Activated T-cell treated with anti-CD3 and anti-CD28 coated beads for 4 hours (primary cell): Measurements from ENCODE around the gene NCOA3.

Experiments
- DNase-seq: peaks from one replicate; pipeline ENCODE4 v3.0.0-alpha.2; 2020

NCOA3 gene

DNA sequence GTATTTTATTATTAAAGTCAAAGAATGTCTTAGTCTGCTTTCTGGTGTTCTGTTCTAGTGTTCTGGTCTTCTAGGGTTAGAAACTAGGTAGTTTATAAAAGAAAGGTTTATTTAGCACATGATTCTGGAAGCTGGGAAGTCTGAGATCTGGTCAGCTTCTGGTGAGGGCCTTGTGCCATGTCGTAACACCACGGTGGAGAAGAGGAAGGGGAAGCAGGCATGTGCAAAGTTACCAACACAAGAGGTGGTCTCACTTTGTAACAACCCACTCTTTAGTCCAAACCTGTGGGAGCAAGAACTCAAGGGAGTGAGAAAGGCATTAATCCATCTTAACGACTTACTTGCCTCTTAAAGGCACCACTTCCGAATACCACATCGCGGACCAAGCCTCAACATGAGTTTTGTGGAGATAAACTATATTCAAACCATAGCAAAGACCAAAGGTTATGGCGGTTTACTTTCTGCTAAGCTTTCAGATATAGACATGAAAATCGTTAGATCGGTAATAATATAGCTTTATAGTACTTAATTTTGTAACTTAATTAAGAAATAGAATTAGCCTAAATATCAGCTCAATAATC is 99.4 kb downstream of the NCOA3 start:
- no peak for DNase-seq

DNA sequence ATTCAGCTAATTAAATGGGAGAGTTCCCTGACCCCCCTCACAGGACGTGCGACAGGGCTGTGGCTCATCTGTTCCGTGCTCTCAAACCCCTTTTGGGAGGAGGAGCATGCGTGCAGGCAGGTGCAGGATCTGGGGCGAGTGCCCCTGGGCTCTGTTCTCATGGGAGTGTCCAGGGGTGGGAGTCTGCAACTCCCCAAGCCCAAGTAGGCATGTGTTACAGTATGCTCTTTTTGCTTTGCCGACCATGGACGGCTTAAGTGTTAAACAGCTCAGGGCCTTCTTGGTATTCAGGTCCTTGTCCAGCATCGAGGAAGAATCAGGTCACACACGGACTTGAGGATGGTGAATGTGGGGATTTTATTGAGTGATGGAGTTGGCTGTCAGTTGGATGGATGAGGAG is 101.6 kb downstream of the NCOA3 start:
- no peak for DNase-seq

DNA sequence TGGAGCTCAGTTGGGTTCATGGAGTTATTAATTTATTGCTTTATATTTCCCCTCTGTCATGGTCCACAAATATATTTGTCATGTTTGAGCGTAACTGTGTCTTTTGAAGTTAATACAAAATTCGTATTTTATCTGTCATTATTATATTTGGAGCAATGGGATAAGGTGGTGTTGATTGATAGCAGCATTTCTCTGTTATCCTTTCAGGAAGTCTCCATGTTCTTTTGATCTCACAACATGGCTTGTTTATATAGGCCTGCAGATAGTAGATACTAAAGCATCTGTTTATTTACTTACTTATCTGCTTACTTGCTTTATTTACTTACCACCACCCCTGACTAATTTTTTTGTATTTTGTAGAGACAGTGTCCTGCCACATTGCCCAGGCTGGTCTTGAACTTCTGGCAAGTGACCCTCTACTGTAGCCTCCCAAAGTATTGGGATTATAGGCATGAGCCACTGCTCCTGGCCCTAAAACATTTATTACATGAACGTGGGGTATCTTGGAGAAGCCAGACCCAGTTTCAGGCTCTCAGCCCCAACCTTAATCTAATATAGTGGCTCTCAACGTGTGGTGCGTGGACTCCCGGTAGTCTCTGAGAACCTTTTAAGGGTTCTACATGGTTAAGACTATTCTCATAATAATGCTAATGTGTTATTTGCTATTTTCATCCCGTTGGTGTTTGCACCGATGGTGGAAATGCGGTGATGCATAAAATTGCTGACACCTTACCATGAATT is 104.2 kb downstream of the NCOA3 start:
- DNase-seq = no peak

DNA sequence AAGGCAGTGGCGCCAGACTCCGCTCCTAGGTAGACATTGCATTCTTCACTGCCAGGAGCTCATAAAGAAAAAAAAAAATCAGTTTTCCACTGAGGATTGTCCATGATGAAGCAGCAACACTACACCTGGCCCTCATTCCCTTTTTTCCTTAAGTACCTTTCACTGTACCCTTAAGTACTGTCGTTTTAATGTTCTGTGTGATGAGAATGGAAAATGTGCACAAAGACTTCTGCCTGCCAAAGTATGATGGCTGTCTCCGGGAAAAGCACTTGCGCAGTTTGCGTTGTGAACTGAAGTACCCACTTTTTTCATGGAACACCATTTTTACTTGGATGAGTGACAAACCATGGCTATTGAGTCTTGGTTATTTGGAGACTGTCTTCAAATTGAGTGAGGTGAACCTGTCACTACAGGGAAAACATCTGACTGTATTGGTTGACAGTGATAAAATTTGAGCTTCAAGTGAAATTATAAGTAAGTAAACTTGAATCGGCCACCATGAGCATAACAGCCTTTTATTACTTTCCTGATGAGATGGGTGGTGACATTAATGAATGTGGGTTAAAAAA is 104.8 kb downstream of the NCOA3 start:
- DNase-seq = no peak

DNA sequence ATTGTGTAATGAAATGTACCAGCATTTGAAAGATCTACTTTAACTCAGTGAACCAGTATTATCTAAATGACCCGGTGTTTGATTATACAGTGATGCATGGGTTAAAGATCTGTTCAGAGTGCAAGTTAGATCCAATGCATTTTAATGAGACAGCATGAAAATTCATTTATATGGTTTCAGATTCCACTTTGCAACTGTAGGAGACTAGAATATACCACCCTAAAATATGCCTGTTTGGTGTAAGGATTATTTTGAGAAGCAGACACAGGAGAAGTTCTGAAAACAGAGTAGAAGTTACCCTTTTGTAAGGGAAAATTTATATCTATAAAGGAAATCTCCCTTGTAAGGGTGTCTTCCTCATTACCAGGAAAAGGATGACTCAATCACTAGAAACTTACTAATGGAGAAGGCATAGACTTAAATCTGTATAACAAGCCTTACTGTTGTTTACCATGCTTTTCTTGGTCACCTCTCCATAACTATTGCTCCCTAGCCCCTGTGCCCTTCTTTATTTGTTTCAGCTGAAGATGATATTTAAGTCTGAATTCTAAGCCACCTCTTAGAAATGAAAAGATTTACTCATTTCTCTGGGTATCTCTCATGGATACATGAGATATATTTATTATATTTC is 105.4 kb downstream of the NCOA3 start:
- no peak for DNase-seq

DNA sequence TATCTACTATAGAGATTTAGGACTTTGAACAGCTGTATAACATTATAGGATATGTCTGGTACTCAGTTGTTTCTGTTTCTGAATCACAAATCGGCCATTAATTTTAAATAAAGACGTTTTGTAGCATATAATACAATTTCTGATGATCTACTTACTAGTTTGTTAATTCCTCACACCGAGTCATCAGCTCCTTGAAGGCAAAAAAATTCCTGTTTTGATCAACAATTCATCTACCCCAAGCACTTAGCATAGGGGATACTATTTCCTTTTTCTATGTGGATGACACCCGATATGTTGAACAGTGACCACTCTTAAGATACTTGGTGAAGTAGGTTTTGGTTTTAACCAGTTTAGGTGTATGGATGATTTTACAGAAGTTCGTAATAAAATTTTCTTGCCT is 107.3 kb downstream of the NCOA3 start:
- no peak for DNase-seq

DNA sequence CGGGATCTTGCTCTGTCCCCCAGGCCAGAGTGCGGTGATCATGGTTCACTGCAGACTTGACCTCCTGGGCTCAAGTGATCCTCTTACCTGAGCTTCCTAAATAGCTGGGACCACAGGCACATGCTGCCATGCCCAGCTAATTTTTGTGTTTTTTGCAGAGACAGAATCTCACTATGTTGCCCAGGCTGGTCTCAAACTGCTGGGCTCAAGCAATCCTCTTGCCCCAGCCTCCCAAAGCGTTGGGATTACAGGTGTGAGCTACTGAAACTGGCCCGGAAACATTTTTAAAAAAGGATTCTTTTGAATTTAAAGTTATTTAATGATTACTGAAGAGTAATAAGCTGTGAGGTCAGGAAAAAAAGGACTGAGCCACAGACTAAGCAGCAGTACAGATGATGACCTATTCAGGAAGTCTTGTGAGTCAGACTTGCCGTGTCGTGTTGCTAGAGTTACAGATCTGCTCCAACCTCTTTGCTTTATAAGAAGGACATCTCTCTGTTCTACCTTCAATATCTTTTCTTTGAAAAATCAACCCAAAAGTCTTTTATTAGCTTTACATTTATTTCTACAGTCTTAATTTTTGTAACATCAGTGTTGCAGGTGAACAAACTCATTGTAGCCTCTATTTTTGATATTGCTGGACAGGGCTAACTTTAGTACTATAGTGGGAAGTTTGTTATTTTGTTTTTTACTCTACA is 108.7 kb downstream of the NCOA3 start:
- DNase-seq = peak; percentile 83

DNA sequence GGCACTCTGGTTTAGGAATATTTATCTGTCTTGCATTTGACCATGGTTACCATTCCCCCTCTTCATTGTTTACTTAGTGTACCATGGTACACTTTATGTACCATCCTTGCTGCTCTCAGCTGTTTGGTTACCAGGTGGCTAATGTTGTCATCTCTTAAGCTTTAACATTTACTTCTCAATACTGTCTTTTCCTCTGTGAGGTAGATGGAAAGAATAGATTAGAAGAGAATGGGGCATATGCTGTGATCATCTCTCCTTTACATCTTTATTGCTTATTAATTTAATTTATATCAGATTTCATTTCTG is 109.2 kb downstream of the NCOA3 start:
- DNase-seq = no peak

DNA sequence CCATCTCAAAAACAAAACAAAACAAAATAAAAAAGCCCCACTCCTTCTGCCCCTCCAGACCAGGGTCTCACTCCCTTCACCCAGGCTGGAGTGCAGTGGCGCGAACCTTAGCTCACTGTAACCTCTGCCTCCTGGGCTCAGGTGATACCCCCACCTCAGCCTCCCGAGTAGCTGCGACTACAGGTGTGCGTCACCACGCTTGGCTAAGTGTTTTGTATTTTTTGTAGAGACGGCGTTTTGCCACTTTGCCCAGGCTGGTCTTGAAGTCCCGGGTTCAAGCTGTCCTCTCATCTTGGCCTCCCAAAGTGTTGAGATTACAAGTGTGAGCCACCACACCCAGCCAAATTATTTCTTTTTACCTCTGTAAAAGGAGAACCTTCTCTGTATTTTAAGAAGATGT is 110.1 kb downstream of the NCOA3 start:
- DNase-seq = no peak

DNA sequence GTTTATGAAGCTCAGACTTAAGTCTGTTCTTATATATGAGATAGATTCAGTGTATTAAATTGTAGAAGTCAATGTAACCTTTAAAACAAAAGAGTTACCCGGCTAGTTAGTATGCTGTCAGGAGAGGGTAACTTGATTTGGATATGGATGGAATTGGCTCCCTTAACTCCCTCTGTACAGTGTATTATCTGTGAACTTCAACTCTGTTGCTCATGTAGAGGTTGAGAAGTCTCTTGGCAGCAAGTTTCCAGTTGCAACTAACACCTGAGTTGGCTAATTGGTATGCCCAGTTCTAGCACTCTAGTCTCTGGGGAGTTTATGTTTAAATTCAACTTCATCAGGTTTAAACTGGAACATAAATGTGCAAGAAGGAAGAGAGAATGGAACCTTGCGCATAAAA is 111.0 kb downstream of the NCOA3 start:
- no peak for DNase-seq

DNA sequence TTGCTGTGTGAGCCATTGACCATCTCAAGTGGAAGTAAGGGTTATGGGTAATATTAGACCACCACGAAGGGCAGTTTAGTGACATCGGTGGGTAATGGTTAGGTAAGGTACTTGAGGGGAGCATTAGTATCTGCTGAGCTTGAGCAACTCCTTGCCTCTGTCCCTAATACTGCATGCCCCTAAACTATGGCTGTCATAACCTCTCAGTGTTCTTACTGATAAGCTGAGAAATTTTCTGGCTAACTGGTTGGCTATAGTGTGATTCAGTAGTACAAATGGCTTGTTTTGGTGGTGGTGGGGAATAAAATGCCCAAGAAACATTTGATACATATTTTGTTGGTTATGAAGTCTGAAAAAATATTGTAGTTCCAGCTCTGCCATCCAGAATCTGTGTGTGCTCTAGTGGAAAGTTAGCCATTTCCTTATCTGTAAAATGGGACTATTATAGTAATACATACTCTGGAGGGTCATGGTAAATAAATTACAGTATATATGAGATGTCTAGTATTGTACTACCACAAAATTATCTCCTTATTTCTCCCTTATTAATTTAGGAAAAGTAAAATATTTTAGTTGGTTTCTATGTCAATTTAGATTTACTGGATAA is 113.1 kb downstream of the NCOA3 start:
- no peak for DNase-seq

DNA sequence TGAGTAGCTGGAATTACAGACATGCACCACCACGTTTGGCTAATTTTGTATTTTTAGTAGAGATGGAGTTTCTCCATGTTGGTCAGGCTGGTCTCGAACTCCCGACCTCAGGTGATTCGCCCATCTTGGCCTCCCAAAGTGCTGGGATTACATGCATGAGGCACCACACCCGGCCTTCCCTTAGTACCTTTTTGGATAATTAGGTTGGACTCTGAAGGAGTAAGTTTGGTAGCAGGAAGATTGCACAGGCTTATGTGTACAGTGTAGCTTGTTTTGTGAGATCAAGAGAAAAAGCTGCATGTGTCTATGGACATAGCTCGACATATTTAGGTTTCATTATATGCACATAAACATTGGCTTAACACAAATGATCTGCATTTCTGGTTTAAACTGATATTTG is 116.8 kb downstream of the NCOA3 start:
- no peak for DNase-seq

DNA sequence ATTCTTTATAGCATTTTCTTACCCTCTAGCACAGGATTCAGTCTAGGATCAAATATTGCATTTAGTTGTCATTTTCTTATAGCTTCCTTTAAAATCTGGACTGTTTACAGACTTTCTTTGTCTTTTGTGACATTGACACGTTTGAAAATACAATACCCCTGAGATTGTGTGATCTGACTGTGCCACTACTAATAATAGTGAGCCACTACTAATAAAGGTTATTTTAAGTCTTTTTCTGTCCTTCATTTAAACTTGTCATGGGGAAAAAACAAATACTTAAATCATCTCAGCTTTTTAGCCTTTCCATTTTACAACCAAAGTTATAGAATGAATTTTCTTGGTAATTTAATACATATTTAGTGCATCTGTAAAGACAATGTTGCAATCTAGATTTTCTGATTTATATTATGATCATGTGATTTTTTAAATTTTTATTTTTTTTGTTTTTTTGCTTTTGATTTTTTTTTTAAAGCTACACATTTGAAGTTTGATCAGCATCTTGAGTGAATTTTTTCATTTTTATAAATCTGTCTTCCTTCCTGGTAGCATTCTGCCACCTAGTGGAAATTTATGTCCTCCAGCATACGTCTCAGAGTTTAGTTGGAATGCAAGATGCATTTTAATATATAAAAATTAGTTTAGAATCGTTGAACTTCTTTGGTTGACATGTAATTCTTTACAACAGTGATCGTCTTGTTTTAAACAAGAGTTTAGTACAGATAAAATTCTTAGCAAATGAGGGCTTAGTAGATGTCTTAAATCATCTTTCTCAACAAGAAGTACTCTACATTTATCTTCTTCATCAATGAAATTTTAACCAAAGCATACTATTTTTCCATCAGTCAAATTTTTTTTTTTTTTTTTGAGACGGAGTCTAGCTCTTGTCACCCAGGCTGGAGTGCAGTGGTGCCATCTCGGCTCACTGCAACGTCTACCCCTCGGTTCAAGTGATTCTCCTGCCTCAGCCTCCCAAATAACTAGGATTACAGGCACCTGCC is 119.4 kb downstream of the NCOA3 start:
- DNase-seq = no peak

DNA sequence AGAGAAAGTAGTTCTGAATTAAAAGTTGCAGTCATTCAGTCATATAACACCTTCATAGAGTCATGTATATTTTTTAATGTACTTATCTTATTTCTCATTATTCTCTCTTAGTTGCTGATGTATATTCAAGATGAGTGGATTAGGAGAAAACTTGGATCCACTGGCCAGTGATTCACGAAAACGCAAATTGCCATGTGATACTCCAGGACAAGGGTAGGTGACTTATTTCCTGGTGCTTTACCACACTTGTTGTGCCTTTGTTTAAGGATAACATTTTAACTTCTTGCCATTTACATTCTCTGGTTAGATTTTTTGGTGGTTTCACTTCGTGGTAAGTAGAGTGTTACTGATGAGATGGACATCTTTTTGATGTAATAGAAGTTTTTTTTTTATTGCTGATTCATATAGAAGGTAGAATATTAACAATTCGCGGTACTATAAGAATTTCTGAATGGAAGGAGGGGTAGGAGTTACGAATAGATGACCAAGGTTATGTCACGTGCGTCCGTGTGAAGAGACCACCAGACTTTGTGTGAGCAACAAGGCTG is 120.5 kb downstream of the NCOA3 start:
- no peak for DNase-seq

DNA sequence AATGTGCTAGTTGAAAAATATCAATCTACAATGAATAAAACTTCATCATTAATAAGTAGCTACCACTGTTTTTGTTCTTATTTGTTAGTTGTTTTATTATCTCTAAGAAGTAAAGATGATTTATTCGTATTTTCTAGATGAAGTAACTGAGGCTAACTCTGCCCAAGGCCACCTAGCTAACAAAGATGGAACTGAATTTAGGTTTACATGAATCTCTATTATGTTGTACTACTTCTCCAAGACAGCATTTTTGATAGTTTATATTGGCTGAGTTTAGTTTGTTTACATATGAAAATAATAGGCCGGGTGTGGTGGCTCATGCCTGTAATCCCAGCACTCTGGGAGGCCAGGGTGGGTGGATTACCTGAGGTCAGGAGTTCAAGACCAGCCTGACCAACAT is 121.5 kb downstream of the NCOA3 start:
- no peak for DNase-seq

DNA sequence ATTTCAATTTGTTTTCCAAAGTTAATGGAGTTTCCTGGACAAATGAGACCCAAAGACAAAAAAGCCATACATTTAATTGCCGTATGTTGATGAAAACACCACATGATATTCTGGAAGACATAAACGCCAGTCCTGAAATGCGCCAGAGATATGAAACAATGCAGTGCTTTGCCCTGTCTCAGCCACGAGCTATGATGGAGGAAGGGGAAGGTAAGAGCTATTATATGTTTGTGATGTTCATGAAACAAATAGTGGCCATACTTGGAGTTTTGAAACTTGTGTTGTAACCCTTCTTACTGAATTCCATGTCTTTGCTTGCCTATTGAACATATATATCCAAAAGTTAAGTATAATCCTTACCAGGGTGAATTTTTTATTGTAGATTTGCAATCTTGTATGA is 125.9 kb downstream of the NCOA3 start:
- DNase-seq = no peak

DNA sequence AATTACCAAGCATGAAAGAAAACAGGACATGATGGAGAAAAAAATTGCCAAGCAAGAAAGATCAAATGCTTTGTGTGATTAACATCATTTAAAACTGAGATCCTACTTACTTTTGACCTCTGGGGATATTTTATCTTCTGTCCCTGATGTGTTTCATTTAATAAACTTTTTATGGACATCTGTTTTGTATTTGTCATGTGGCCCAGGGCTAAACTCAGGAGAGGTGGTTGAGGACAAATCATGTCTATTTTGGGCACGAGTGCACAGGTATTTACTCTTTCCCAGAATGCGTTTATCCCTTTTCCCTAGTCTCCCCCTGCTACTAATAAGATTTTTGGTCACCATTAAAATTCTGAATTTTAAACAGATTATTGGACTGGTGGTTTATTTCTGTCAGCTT is 128.2 kb downstream of the NCOA3 start:
- DNase-seq = no peak

DNA sequence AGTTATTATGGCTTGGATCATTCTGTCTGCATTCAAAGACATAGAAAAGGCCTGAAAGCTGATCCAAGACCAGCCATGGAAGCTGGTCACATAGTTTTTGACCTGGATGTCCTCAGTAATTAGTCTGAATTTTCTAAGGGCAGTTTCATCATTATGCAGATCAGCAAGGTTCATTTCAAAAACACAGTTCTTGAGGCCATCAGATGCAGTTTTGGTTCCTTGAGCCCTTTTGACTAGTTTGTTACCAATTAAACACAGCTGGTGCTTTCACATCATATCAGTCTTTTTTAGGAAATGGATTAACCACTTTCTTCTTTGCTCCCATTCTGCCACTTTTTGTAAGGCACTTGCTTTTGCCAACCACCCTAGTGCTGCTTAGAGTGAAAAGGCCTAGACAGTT is 129.4 kb downstream of the NCOA3 start:
- DNase-seq = no peak

DNA sequence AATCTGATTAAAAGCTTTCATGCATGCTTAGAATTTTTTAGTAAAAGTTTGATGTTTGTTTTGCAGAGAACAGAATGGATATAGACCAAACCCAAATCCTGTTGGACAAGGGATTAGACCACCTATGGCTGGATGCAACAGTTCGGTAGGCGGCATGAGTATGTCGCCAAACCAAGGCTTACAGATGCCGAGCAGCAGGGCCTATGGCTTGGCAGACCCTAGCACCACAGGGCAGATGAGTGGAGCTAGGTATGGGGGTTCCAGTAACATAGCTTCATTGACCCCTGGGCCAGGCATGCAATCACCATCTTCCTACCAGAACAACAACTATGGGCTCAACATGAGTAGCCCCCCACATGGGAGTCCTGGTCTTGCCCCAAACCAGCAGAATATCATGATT is 133.6 kb downstream of the NCOA3 start:
- no peak for DNase-seq

DNA sequence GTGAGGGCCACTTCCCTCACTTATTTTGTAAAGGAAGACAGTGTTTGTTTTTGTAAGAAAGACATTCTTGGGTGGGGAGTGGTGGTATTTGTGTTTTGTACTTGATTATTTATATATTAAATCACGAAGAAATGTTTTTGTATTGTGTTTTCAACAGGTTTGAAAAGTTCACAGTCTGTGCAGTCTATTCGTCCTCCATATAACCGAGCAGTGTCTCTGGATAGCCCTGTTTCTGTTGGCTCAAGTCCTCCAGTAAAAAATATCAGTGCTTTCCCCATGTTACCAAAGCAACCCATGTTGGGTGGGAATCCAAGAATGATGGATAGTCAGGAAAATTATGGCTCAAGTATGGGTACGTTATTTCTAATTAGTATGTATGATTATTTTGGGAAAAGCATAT is 137.2 kb downstream of the NCOA3 start:
- DNase-seq = no peak

DNA sequence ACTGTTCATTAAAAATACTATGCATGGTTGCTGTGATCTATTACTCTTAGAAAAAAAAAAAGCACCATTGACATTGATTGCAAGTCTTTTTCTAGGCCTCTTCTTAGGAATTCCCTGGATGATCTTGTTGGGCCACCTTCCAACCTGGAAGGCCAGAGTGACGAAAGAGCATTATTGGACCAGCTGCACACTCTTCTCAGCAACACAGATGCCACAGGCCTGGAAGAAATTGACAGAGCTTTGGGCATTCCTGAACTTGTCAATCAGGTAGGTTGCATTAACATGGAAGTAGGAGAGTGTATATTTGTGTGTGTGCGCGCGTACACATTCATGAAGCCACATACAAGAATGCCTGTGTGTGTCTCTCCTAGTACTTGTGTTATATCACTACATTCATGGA is 140.4 kb downstream of the NCOA3 start:
- no peak for DNase-seq

DNA sequence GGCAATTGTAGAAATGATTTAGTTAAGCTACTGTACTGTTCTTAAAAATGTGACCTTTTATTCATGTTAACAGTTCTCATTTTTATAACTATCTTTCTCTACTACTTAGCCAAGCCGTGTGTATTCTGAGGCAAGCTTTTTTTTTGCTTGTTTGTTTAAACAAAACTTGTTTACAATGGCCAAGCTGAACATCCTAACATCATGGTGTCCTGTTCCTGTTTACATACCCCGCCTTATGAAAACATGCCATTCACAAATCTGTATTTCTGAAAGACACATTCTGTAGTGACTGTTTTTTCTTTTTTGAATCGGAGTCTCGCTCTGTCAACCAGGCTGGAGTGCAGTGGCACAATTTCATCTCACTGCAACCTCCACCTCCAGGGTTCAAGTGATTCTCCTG is 140.9 kb downstream of the NCOA3 start:
- no peak for DNase-seq
